Stimulated activated CD8-positive, alpha-beta memory T cell treated with anti-CD3 and anti-CD28 coated beads, Interleukin-15, amount 100 ng/mL, for 1 hour (primary cell): ENCODE results near the gene TANK.
"Not testable (repeated sequence)": the region's sequence is repeated elsewhere in the genome, so short reads cannot be mapped to it uniquely, and the experiment has no call there.

ENCODE experiments used
- DNase-seq: peaks from one replicate; pipeline ENCODE4 v3.0.0-alpha.2; 2020; ENCODE audit warnings: low read depth

TANK gene

GRCh38 chr2:161169335-161169734, 9.1 kb downstream of the TANK start:
- DNase-seq: no peak

GRCh38 chr2:161170377-161170776, 10.1 kb downstream of the TANK start:
- DNase-seq: no peak

- no peak for DNase-seq
Observed at GRCh38 chr2:161170958-161171932, 11.0 kb downstream of the TANK start.

- DNase-seq: no peak
Observed at GRCh38 chr2:161172901-161173540, 12.8 kb downstream of the TANK start.

- no peak for DNase-seq
Observed at GRCh38 chr2:161173541-161174194, 13.4 kb downstream of the TANK start.

- DNase-seq: no peak
Observed at GRCh38 chr2:161177969-161178368, 17.7 kb downstream of the TANK start.

GRCh38 chr2:161178756-161179155, 18.5 kb downstream of the TANK start:
- DNase-seq: no peak

- DNase-seq: no peak
Observed at GRCh38 chr2:161190050-161190449, 29.8 kb downstream of the TANK start.

GRCh38 chr2:161195602-161196001, 35.4 kb downstream of the TANK start:
- not testable (repeated sequence) for DNase-seq

- DNase-seq: no peak
Observed at GRCh38 chr2:161199912-161200701, 39.9 kb downstream of the TANK start.

- no peak for DNase-seq
Observed at GRCh38 chr2:161204846-161205245, 44.6 kb downstream of the TANK start.

- no peak for DNase-seq
Observed at GRCh38 chr2:161206471-161207032, 46.3 kb downstream of the TANK start.

GRCh38 chr2:161207941-161208340, 47.7 kb downstream of the TANK start:
- no peak for DNase-seq

GRCh38 chr2:161208527-161209139, 48.4 kb downstream of the TANK start:
- no peak for DNase-seq

GRCh38 chr2:161209902-161210301, 49.7 kb downstream of the TANK start:
- DNase-seq: no peak

GRCh38 chr2:161217597-161218185, 57.5 kb downstream of the TANK start:
- DNase-seq: no peak

- DNase-seq: no peak
Observed at GRCh38 chr2:161219211-161219610, 59.0 kb downstream of the TANK start.

GRCh38 chr2:161223139-161223732, 63.0 kb downstream of the TANK start:
- DNase-seq: no peak

- no peak for DNase-seq
Observed at GRCh38 chr2:161228511-161229240, 68.4 kb downstream of the TANK start.

GRCh38 chr2:161230959-161231358, 70.7 kb downstream of the TANK start:
- DNase-seq: no peak
